KMS-11 (cell line): Measurements from ENCODE around the gene KLHL29.

Source experiments
- H2AFZ ChIP-seq: fragments of 200-600 bp; sonication (generic); 2 replicates; pipeline ENCODE4 v1.6.1; 2016; ENCODE audit warnings: antibody characterized with exemption, mixed run types, low read depth
- H3K27ac ChIP-seq: fragments of 200-600 bp; sonication (generic); 2 replicates; pipeline ENCODE4 v1.6.1; 2016; ENCODE audit warnings: mild to moderate bottlenecking, mixed run types
- H3K27me3 ChIP-seq: fragments of 200-600 bp; sonication (generic); 2 replicates; pipeline ENCODE4 v1.6.1; 2017; ENCODE audit warnings: mild to moderate bottlenecking, low read depth, mixed run types, moderate library complexity; ENCODE audit not compliant: insufficient read depth
- H3K36me3 ChIP-seq: fragments of 200-600 bp; sonication (generic); 2 replicates; pipeline ENCODE4 v1.6.1; 2017; ENCODE audit warnings: mild to moderate bottlenecking, mixed run types; ENCODE audit not compliant: insufficient read depth
- H3K4me1 ChIP-seq: fragments of 200-600 bp; sonication (generic); 2 replicates; pipeline ENCODE4 v1.6.1; 2016; ENCODE audit warnings: mild to moderate bottlenecking, low read depth, mixed run types; ENCODE audit not compliant: poor library complexity, severe bottlenecking
- H3K4me2 ChIP-seq: fragments of 200-600 bp; sonication (generic); 2 replicates; pipeline ENCODE4 v1.7.0; 2016; ENCODE audit warnings: mild to moderate bottlenecking, mixed run types
- H3K4me3 ChIP-seq: fragments of 200-600 bp; sonication (generic); IDR thresholded peaks from 2 replicates; pipeline ENCODE4 v1.6.1; 2017; ENCODE audit warnings: low read depth, low read length, mixed read lengths; ENCODE audit not compliant: insufficient read depth
- H3K79me2 ChIP-seq: fragments of 200-600 bp; sonication (generic); 2 replicates; pipeline ENCODE4 v1.6.1; 2016; ENCODE audit warnings: low read depth, mixed run types; ENCODE audit not compliant: insufficient read depth
- H3K9ac ChIP-seq: fragments of 200-600 bp; sonication (generic); 2 replicates; pipeline ENCODE4 v1.6.1; 2016; ENCODE audit warnings: mild to moderate bottlenecking, mixed run types
- H4K20me1 ChIP-seq: fragments of 200-600 bp; sonication (generic); 2 replicates; pipeline ENCODE4 v1.6.1; 2016; ENCODE audit warnings: mild to moderate bottlenecking, mixed run types; ENCODE audit not compliant: insufficient read depth
- CTCF ChIP-seq: fragments of 200-600 bp; sonication (generic); conservative IDR thresholded peaks from 2 replicates; pipeline ENCODE4 v1.6.1; 2017; ENCODE audit warnings: low read depth, mild to moderate bottlenecking, antibody characterized with exemption, low read length, moderate library complexity, mixed read lengths

The KLHL29 gene

GRCh38 chr2:23488584-23488983, 103.6 kb downstream of the KLHL29 start:
- no peaks in the 10 kb centered on the region; the same call in 1 of the 2 replicates for H3K27me3 ChIP-seq
- H3K36me3 ChIP-seq: no peaks in the 10 kb centered on the region
- no peak overlapping the region; the same call in 1 of the 2 replicates for H3K4me2 ChIP-seq
- no peak overlapping the region for H3K9ac ChIP-seq
- H3K4me3 ChIP-seq: no peak overlapping the region
- no peak overlapping the region for H2AFZ ChIP-seq
- peaks cover 23% of the 10 kb centered on the region for H3K4me1 ChIP-seq
- H3K79me2 ChIP-seq: no peaks in the 10 kb centered on the region
- no peak for TF ChIP-seq CTCF
- no peaks in the 10 kb centered on the region for H4K20me1 ChIP-seq
- H3K27ac ChIP-seq: no peak overlapping the region

GRCh38 chr2:23489471-23490322, 104.7 kb downstream of the KLHL29 start:
- H4K20me1 ChIP-seq: no peaks in the 10 kb centered on the region
- H2AFZ ChIP-seq: no peak overlapping the region
- H3K4me2 ChIP-seq: no peak overlapping the region
- no peak for TF ChIP-seq CTCF
- H3K36me3 ChIP-seq: no peaks in the 10 kb centered on the region
- no peaks in the 10 kb centered on the region for H3K79me2 ChIP-seq
- H3K4me1 ChIP-seq: peaks cover 23% of the 10 kb centered on the region
- no peaks in the 10 kb centered on the region; the same call in 1 of the 2 replicates for H3K27me3 ChIP-seq
- H3K4me3 ChIP-seq: no peak overlapping the region
- H3K9ac ChIP-seq: no peak overlapping the region
- H3K27ac ChIP-seq: no peak overlapping the region

GRCh38 chr2:23491591-23492336, 106.8 kb downstream of the KLHL29 start:
- no peak overlapping the region for H2AFZ ChIP-seq
- no peak overlapping the region for H3K4me2 ChIP-seq
- no peak overlapping the region for H3K4me3 ChIP-seq
- no peak for TF ChIP-seq CTCF
- peaks cover 21% of the 10 kb centered on the region for H3K4me1 ChIP-seq
- no peaks in the 10 kb centered on the region for H4K20me1 ChIP-seq
- no peak overlapping the region for H3K27ac ChIP-seq
- H3K79me2 ChIP-seq: no peaks in the 10 kb centered on the region
- H3K9ac ChIP-seq: no peak overlapping the region
- H3K27me3 ChIP-seq: no peaks in the 10 kb centered on the region; the same call in 1 of the 2 replicates
- H3K36me3 ChIP-seq: no peaks in the 10 kb centered on the region

- Histone ChIP-seq H3K4me3 (no peak overlapping the region), H3K79me2 (no peaks in the 10 kb centered on the region), H3K9ac (no peak overlapping the region), H3K4me2 (no peak overlapping the region), H3K4me1 (peaks cover 15% of the 10 kb centered on the region), H3K27me3 (no peaks in the 10 kb centered on the region), H2AFZ (no peak overlapping the region), H3K36me3 (no peaks in the 10 kb centered on the region), H3K27ac (no peak overlapping the region), H4K20me1 (no peaks in the 10 kb centered on the region)
- TF ChIP-seq CTCF: no peak
These were observed 107.3 kb downstream of the KLHL29 start for GRCh38 chr2:23492337-23492675.
